GM12865 (cell line): Measurements from ENCODE around the gene ZBTB16.

Source experiments
- DNase-seq: peaks from one replicate; pipeline ENCODE4 v3.0.0; 2010; ENCODE audit warnings: low read depth
- H3K4me3 ChIP-seq: 2 replicates; pipeline ENCODE4 v1.5.1; 2011; ENCODE audit warnings: mild to moderate bottlenecking, low read depth, low read length, control low read depth
- CTCF ChIP-seq: IDR thresholded peaks from 2 replicates; pipeline ENCODE4 v1.5.1; 2011; ENCODE audit warnings: low read length, control low read depth, low read depth, inconsistent platforms; ENCODE audit not compliant: insufficient read depth; ENCODE audit errors: missing control alignments

ZBTB16 gene

GRCh38 chr11:114263513-114264170 lies 204.1 kb downstream of the ZBTB16 start:
- TF ChIP-seq CTCF, result no peak
- no peak for DNase-seq
- no peak overlapping the region for H3K4me3 ChIP-seq

GRCh38 chr11:114264381-114264780 lies 204.9 kb downstream of the ZBTB16 start:
- no peak for DNase-seq
- no peak overlapping the region for H3K4me3 ChIP-seq
- no peak for TF ChIP-seq CTCF

GRCh38 chr11:114265122-114265878 lies 205.8 kb downstream of the ZBTB16 start:
- DNase-seq, result no peak
- no peak for TF ChIP-seq CTCF
- no peak overlapping the region for H3K4me3 ChIP-seq

- H3K4me3 ChIP-seq, result no peak overlapping the region
- DNase-seq, result no peak
- no peak for TF ChIP-seq CTCF
These were observed 210.0 kb downstream of the ZBTB16 start for GRCh38 chr11:114269498-114269897.

- no peak for DNase-seq
- no peak for TF ChIP-seq CTCF
These were observed 211.2 kb downstream of the ZBTB16 start for GRCh38 chr11:114270531-114271270.

GRCh38 chr11:114271316-114271715 lies 211.8 kb downstream of the ZBTB16 start:
- DNase-seq, result no peak
- no peak for TF ChIP-seq CTCF

More at GRCh38 chr11:114270531-114271270, 211.2 kb downstream of the ZBTB16 start:
- H3K4me3 ChIP-seq, result no peak overlapping the region

More at GRCh38 chr11:114271316-114271715, 211.8 kb downstream of the ZBTB16 start:
- no peak overlapping the region for H3K4me3 ChIP-seq
